ENCODE data around the gene MTCL1. TPM values are rescaled to one million over a fixed set of nuclear protein-coding genes. Genes with fewer than 3 reads are reported as not detected.

MTCL1 gene
- total and polyA plus RNA-seq, 9 of the 15 experiments (the other 6 are each of a cell fraction or from before 2014, with no cell fraction given), result 0.21 to 7.4 (median 3.7) TPM

- FAIRE-seq, result no peak
- H3K79me2 ChIP-seq (ENCODE audit: control insufficient read depth, insufficient read depth, low read length), result no peaks in the 10 kb centered on the region
- H3K9me3 ChIP-seq (replicated peaks; ENCODE audit: control insufficient read depth, insufficient read depth, low read depth, low read length), result no peaks in the 10 kb centered on the region
- no peaks in the 10 kb centered on the region for H4K20me1 ChIP-seq (replicated peaks; ENCODE audit: control insufficient read depth, insufficient read depth, low read length)
- POLR2A ChIA-PET, result interaction anchor here (0.7 to 1.4 kb wide), 4 partner anchors 9 to 264 kb away, joined by 3 to 6 read pairs (median 4); no protein-coding TSS in a partner anchor
- no peaks in the 10 kb centered on the region for H3K36me3 ChIP-seq (ENCODE audit: control insufficient read depth, insufficient read depth, low read length)
- 24% methylated on average over 8 of the region's 11 CpGs for WGBS (ENCODE audit: insufficient coverage, low coverage, missing lambda C conversion rate)
- no peak for DNase-seq (ENCODE audit: extremely low read depth in 1 of 4, low spot score in 3 of 4)
- peak; percentile 50 for ATAC-seq
- intact Hi-C loops (cut with micrococcal nuclease), result loop anchor here (10.0 kb wide), 1 partner anchor 114 kb away; no protein-coding TSS in a partner anchor
- CTCF ChIA-PET (ENCODE audit: low intra/inter-chr PET ratio), result no interaction called here
- H3K4me2 ChIP-seq (ENCODE audit: insufficient read depth, low read length), result no peak overlapping the region
- H3K9me1 ChIP-seq (ENCODE audit: control insufficient read depth, insufficient read depth, low read length), result no peaks in the 10 kb centered on the region
- in situ Hi-C loops (cut with MboI), result no loop called here
- no peak overlapping the region for H3K27ac ChIP-seq (ENCODE audit: extremely low read depth, low read depth, low read length)
- H2AFZ ChIP-seq (ENCODE audit: low read depth, low read length), result no peak overlapping the region
- peaks cover 8 to 11% of the 10 kb centered on the region in 2 experiments; a peak in 4 of 5 replicates for H3K4me1 ChIP-seq (replicated peaks in 1 of 2; ENCODE audit: control insufficient read depth in 2 of 2, insufficient read depth in 2 of 2, low read length in 2 of 2)
- BruUV-seq (replicated peaks), result no TSS peak
- H3K4me3 ChIP-seq, result no peak overlapping the region
- H3K27me3 ChIP-seq (ENCODE audit: control insufficient read depth in 2 of 2, insufficient read depth in 2 of 2, low read length in 2 of 2), result peaks cover 12 to 41% of the 10 kb centered on the region in 2 experiments
- H3K9ac ChIP-seq (ENCODE audit: insufficient read depth in 1 of 2, low read depth in 2 of 2, low read length in 2 of 2), result peak overlapping the region in 1 of 2 experiments; percentile 27; a peak in 1 of 4 replicates
- 0 out of 2 replicates have a peak, but pooled peaks have one; percentile 23 for TF ChIP-seq NFIC (IDR thresholded peaks at IDR 0.05)
- no peak for TF ChIP-seq FOXJ2 (tag; IDR thresholded peaks at IDR 0.05)
- no peak for TF ChIP-seq NR2C2 (CRISPR knock-in tag; IDR thresholded peaks at IDR 0.05)
- no peak for TF ChIP-seq NR2C2 (tag; IDR thresholded peaks at IDR 0.05)
- no peak for TF ChIP-seq E4F1 (CRISPR knock-in tag; IDR thresholded peaks at IDR 0.05; ENCODE audit: borderline replicate concordance)
- TF ChIP-seq PHB (CRISPR knock-in tag; IDR thresholded peaks at IDR 0.05), result no peak
Measured at GRCh38 chr18:8799001-8799400, 93.6 kb downstream of the MTCL1 start.

All from K562 (cell line).